ENCODE results near the gene FAM111A. TPM values are rescaled to one million over a fixed set of nuclear protein-coding genes. Genes with fewer than 3 reads are reported as not detected.

Gene FAM111A
- total and polyA plus RNA-seq, 2 donors (not counting 3 experiments of a cell fraction or from before 2014, with no cell fraction given): 20.1 to 57.4 TPM

DNA sequence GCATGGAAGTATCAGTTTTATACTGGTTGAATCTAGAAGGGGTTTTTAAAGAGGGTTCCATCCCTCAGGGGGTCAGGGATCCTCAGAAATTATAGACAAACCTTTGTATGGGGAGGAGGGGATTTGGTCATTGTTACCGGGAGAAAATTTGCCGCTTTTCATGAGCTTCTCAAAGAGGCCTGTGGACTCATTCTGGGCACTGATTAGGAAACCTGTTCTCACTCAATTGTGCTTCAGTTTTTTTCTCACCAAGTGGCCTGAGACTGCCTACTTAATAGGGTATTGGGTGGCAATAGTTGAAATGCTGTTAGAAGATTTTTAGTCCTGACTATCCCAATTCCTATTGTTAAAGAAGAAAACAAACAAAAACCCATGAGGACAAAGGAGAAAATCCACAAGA lies 56.1 kb downstream of the FAM111A start:
- Histone ChIP-seq H3K4me1 (ENCODE audit: control insufficient read depth, extremely low read depth, insufficient read depth, low read length) (no peaks in the 10 kb centered on the region), H2AFZ (ENCODE audit: low read depth, low read length) (no peak overlapping the region), H3K9ac (replicated peaks; ENCODE audit: extremely low read depth, insufficient read depth, low read length) (no peak overlapping the region), H3K27me3 (ENCODE audit: control insufficient read depth in 2 of 2, insufficient read depth in 2 of 2, low read length in 2 of 2) (peaks cover 3% of the 10 kb centered on the region in 2 experiments), H3K36me3 (ENCODE audit: control insufficient read depth in 2 of 2, extremely low read depth in 1 of 2, insufficient read depth in 2 of 2, low read length in 2 of 2) (no peaks in the 10 kb centered on the region), H3K9me3 (replicated peaks; ENCODE audit: control insufficient read depth, insufficient read depth, low read length) (no peaks in the 10 kb centered on the region), H3K4me3 (replicated peaks in 1 of 3; ENCODE audit: insufficient read depth in 1 of 3, low read depth in 1 of 3, low read length in 3 of 3) (no peak overlapping the region), H3K79me2 (ENCODE audit: control insufficient read depth, insufficient read depth, low read length) (no peaks in the 10 kb centered on the region), H3K9me1 (replicated peaks; ENCODE audit: control insufficient read depth, extremely low read depth, insufficient read depth, low read length) (no peaks in the 10 kb centered on the region), H4K20me1 (replicated peaks; ENCODE audit: control insufficient read depth, extremely low read depth, insufficient read depth, low read length) (no peaks in the 10 kb centered on the region), H3K4me2 (ENCODE audit: insufficient read depth, low read length) (no peak overlapping the region), H3K27ac (ENCODE audit: insufficient read depth, low read depth, low read length) (no peak overlapping the region)
- intact Hi-C loops (cut with micrococcal nuclease): no loop called here
- DNase-seq (ENCODE audit: low read depth, low spot score) (no peak), FAIRE-seq (no peak)
- dilution Hi-C loops (cut with MboI; ENCODE audit: extremely low pct_ligation_motif_present, low sequenced_read_pairs): no loop called here
- TF ChIP-seq MYC (IDR thresholded peaks at IDR 0.05; ENCODE audit: low read depth, low read length) (no peak), FOS (IDR thresholded peaks at IDR 0.05; ENCODE audit: borderline replicate concordance, insufficient read depth, low read length) (no peak), POLR2A (IDR thresholded peaks at IDR 0.05; ENCODE audit: low read depth, low read length) (no peak)
- no TSS peak for BruUV-seq (replicated peaks)
- ChIA-PET CTCF (interaction anchor here (1.3 to 1.5 kb wide), 3 partner anchors 12 to 40 kb away, joined by 4 to 7 read pairs (median 5); partner anchors contain the start of gene DTX4), POLR2A (no interaction called here)

DNA sequence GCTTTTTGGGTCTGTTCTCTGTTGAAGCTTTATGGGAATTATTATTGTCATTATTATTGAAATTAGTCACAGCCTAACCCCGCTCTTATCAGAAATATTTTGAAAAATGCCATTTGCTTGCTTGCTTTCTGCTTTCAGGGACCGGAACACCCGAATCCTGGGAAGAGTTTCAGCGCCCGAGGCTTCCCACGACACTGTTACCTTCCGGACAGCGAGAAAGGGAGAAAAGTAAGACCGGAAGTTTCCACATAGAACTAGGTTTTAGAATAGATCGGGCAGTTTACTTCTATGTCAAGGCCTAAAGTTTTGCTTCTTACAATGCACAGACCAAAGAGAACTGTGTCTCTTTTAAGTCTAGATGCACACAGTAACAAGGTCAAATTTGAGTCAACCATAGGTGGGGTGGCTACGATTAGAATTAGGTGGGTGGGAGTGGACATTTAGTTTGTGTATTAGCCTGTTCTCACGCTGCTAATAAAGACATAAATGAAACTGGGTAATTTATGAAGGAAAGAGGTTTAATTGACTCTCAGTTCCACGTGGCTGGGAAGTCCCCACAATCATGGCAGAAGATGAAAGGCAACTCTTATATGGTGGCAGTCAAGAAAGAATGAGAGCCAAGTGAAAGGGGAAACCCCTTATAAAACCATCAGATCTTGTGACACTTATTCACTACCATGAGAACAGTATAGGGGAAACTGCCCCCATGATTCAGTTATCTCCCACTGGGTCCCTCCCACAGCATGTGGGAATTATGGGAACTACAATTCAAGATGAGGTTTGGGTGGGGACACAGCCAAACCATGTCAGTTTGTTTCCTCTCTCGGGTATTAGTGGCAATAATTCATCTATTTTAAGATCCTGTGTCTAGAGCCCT lies 57.1 kb downstream of the FAM111A start:
- no peak for FAIRE-seq
- no TSS peak for BruUV-seq (replicated peaks)
- peaks cover 3% of the 10 kb centered on the region in 2 experiments for H3K27me3 ChIP-seq (ENCODE audit: control insufficient read depth in 2 of 2, insufficient read depth in 2 of 2, low read length in 2 of 2)
- no peaks in the 10 kb centered on the region for H3K9me1 ChIP-seq (replicated peaks; ENCODE audit: control insufficient read depth, extremely low read depth, insufficient read depth, low read length)
- intact Hi-C loops (cut with micrococcal nuclease): no loop called here
- no peaks in the 10 kb centered on the region for H3K9me3 ChIP-seq (replicated peaks; ENCODE audit: control insufficient read depth, insufficient read depth, low read length)
- H3K4me2 ChIP-seq (ENCODE audit: insufficient read depth, low read length): no peak overlapping the region
- no peak overlapping the region for H3K9ac ChIP-seq (replicated peaks; ENCODE audit: extremely low read depth, insufficient read depth, low read length)
- no peaks in the 10 kb centered on the region for H4K20me1 ChIP-seq (replicated peaks; ENCODE audit: control insufficient read depth, extremely low read depth, insufficient read depth, low read length)
- no peak for DNase-seq (ENCODE audit: low read depth, low spot score)
- H3K4me3 ChIP-seq (replicated peaks in 1 of 3; ENCODE audit: insufficient read depth in 1 of 3, low read depth in 1 of 3, low read length in 3 of 3): no peak overlapping the region
- H2AFZ ChIP-seq (ENCODE audit: low read depth, low read length): no peak overlapping the region
- no peaks in the 10 kb centered on the region for H3K36me3 ChIP-seq (ENCODE audit: control insufficient read depth in 2 of 2, extremely low read depth in 1 of 2, insufficient read depth in 2 of 2, low read length in 2 of 2)
- ChIA-PET CTCF (interaction anchor here (7.5 kb wide), 1 partner anchor 29 kb away, joined by 143 read pairs; the partner anchor contains the start of gene DTX4), POLR2A (no interaction called here)
- H3K27ac ChIP-seq (ENCODE audit: insufficient read depth, low read depth, low read length): no peak overlapping the region
- no peaks in the 10 kb centered on the region for H3K79me2 ChIP-seq (ENCODE audit: control insufficient read depth, insufficient read depth, low read length)
- no peaks in the 10 kb centered on the region for H3K4me1 ChIP-seq (ENCODE audit: control insufficient read depth, extremely low read depth, insufficient read depth, low read length)
- no peak for TF ChIP-seq MYC (IDR thresholded peaks at IDR 0.05; ENCODE audit: low read depth, low read length)
- no peak for TF ChIP-seq POLR2AphosphoS5 (IDR thresholded peaks at IDR 0.05; ENCODE audit: insufficient read depth, low read depth, low read length)
- no peak for TF ChIP-seq POLR2A (IDR thresholded peaks at IDR 0.05; ENCODE audit: low read depth, low read length)
- no peak for TF ChIP-seq JUN (IDR thresholded peaks at IDR 0.05; ENCODE audit: borderline replicate concordance, insufficient read depth, insufficient read length, low read depth)
- TF ChIP-seq, protein P1, sequence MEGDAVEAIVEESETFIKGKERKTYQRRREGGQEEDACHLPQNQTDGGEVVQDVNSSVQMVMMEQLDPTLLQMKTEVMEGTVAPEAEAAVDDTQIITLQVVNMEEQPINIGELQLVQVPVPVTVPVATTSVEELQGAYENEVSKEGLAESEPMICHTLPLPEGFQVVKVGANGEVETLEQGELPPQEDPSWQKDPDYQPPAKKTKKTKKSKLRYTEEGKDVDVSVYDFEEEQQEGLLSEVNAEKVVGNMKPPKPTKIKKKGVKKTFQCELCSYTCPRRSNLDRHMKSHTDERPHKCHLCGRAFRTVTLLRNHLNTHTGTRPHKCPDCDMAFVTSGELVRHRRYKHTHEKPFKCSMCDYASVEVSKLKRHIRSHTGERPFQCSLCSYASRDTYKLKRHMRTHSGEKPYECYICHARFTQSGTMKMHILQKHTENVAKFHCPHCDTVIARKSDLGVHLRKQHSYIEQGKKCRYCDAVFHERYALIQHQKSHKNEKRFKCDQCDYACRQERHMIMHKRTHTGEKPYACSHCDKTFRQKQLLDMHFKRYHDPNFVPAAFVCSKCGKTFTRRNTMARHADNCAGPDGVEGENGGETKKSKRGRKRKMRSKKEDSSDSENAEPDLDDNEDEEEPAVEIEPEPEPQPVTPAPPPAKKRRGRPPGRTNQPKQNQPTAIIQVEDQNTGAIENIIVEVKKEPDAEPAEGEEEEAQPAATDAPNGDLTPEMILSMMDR (IDR thresholded peaks at IDR 0.05; ENCODE audit: extremely low read depth in 1 of 2, insufficient read depth in 1 of 2, low read depth in 1 of 2, low read length in 2 of 2): no peak
- TF ChIP-seq, protein P2, sequence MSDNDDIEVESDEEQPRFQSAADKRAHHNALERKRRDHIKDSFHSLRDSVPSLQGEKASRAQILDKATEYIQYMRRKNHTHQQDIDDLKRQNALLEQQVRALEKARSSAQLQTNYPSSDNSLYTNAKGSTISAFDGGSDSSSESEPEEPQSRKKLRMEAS (IDR thresholded peaks at IDR 0.05; ENCODE audit: insufficient read depth, insufficient read length): no peak
- no peak for TF ChIP-seq EZH2 (IDR thresholded peaks at IDR 0.05; ENCODE audit: borderline replicate concordance, low read depth, low read length, severe bottlenecking)
- no peak for TF ChIP-seq GATA2 (IDR thresholded peaks at IDR 0.05; ENCODE audit: insufficient read depth, insufficient read length, low read depth, low read length)
- no peak for TF ChIP-seq FOS (IDR thresholded peaks at IDR 0.05; ENCODE audit: borderline replicate concordance, insufficient read depth, low read length)
- dilution Hi-C loops (cut with MboI; ENCODE audit: extremely low pct_ligation_motif_present, low sequenced_read_pairs): no loop called here

All from endothelial cell of umbilical vein (primary cell).